ENCODE results near the gene ASB18. TPM values are rescaled to one million over a fixed set of nuclear protein-coding genes. Genes with fewer than 3 reads are reported as not detected.

ASB18 gene
- total RNA-seq, 1 donor from 2014 or later, result not detected

GRCh38 chr2:236211296-236211695 is 52.9 kb downstream of the ASB18 start:
- TF ChIP-seq, protein P1, sequence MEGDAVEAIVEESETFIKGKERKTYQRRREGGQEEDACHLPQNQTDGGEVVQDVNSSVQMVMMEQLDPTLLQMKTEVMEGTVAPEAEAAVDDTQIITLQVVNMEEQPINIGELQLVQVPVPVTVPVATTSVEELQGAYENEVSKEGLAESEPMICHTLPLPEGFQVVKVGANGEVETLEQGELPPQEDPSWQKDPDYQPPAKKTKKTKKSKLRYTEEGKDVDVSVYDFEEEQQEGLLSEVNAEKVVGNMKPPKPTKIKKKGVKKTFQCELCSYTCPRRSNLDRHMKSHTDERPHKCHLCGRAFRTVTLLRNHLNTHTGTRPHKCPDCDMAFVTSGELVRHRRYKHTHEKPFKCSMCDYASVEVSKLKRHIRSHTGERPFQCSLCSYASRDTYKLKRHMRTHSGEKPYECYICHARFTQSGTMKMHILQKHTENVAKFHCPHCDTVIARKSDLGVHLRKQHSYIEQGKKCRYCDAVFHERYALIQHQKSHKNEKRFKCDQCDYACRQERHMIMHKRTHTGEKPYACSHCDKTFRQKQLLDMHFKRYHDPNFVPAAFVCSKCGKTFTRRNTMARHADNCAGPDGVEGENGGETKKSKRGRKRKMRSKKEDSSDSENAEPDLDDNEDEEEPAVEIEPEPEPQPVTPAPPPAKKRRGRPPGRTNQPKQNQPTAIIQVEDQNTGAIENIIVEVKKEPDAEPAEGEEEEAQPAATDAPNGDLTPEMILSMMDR (IDR thresholded peaks at IDR 0.05; ENCODE audit: partially characterized antibody, unreplicated experiment), result no peak
- DNase-seq, result no peak
- H3K9me3 Mint-ChIP-seq (ENCODE audit: unreplicated experiment), result peaks cover 6% of the 10 kb centered on the region
- H3K36me3 Mint-ChIP-seq (ENCODE audit: unreplicated experiment), result peaks cover 6% of the 10 kb centered on the region
- peaks cover 8% of the 10 kb centered on the region for H3K27me3 Mint-ChIP-seq (ENCODE audit: unreplicated experiment)
- H3K4me1 Mint-ChIP-seq (ENCODE audit: low read depth, unreplicated experiment), result peaks cover 3% of the 10 kb centered on the region
- H3K27ac Mint-ChIP-seq (ENCODE audit: unreplicated experiment), result no peak overlapping the region
- H3K4me3 Mint-ChIP-seq (ENCODE audit: unreplicated experiment), result no peak overlapping the region

DNA sequence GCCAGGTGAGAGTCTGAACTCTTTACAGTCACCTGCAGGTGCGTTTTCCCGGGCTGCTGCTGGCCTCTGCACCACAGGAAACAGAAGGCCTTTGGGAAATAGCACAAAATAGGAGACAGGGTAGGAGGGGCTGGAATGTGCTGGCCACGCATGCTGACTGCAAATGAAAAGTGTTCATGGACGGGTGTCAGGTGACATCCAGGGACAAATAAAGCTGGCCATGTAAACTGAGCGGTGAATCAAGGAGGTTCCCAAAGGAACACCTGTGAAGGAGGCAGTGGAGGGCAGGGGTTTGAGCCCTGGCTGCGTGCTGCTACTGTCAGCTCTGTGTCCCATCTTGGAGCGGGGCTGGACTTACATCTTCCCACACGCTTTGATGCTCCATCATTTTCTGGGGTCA is 53.7 kb downstream of the ASB18 start:
- Mint-ChIP-seq H3K27me3 (ENCODE audit: unreplicated experiment) (peaks cover 5% of the 10 kb centered on the region), H3K4me3 (ENCODE audit: unreplicated experiment) (no peak overlapping the region), H3K27ac (ENCODE audit: unreplicated experiment) (no peak overlapping the region), H3K4me1 (ENCODE audit: low read depth, unreplicated experiment) (peaks cover 2% of the 10 kb centered on the region), H3K9me3 (ENCODE audit: unreplicated experiment) (peaks cover 10% of the 10 kb centered on the region), H3K36me3 (ENCODE audit: unreplicated experiment) (peaks cover 9% of the 10 kb centered on the region)
- no peak for DNase-seq
- TF ChIP-seq, protein P1 (IDR thresholded peaks at IDR 0.05; ENCODE audit: partially characterized antibody, unreplicated experiment), result no peak

- no peak for DNase-seq
- Mint-ChIP-seq H3K27ac (ENCODE audit: unreplicated experiment) (no peak overlapping the region), H3K4me1 (ENCODE audit: low read depth, unreplicated experiment) (peaks cover 2% of the 10 kb centered on the region), H3K36me3 (ENCODE audit: unreplicated experiment) (peaks cover 9% of the 10 kb centered on the region), H3K27me3 (ENCODE audit: unreplicated experiment) (peaks cover 4% of the 10 kb centered on the region), H3K9me3 (ENCODE audit: unreplicated experiment) (peaks cover 10% of the 10 kb centered on the region), H3K4me3 (ENCODE audit: unreplicated experiment) (no peak overlapping the region)
- TF ChIP-seq, protein P1 (IDR thresholded peaks at IDR 0.05; ENCODE audit: partially characterized antibody, unreplicated experiment), result no peak
Measured at GRCh38 chr2:236209996-236210395, 54.2 kb downstream of the ASB18 start.

DNA sequence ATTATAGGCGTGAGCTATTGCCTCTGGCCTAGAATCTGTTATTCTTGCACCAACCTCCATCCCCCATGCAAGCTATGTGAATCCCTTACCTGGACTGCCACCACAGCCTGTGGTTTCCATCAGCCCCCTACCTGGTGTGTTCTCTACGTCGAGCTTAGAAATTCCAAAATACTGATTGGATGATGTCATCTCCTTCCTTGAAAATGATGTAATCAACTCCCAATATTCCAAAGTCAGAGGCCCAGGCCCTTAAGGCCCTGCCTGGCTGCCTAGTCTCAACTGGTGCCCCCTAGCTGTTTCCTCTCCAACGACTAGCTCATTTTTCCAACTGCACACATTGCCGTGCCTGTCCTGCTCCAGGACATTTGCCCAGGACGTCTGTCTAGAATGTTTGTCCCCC is 54.7 kb downstream of the ASB18 start:
- peak overlapping the region; percentile 65 for H3K27ac Mint-ChIP-seq (ENCODE audit: unreplicated experiment)
- TF ChIP-seq, protein P1 (IDR thresholded peaks at IDR 0.05; ENCODE audit: partially characterized antibody, unreplicated experiment), result no peak
- H3K4me3 Mint-ChIP-seq (ENCODE audit: unreplicated experiment), result no peak overlapping the region

DNA sequence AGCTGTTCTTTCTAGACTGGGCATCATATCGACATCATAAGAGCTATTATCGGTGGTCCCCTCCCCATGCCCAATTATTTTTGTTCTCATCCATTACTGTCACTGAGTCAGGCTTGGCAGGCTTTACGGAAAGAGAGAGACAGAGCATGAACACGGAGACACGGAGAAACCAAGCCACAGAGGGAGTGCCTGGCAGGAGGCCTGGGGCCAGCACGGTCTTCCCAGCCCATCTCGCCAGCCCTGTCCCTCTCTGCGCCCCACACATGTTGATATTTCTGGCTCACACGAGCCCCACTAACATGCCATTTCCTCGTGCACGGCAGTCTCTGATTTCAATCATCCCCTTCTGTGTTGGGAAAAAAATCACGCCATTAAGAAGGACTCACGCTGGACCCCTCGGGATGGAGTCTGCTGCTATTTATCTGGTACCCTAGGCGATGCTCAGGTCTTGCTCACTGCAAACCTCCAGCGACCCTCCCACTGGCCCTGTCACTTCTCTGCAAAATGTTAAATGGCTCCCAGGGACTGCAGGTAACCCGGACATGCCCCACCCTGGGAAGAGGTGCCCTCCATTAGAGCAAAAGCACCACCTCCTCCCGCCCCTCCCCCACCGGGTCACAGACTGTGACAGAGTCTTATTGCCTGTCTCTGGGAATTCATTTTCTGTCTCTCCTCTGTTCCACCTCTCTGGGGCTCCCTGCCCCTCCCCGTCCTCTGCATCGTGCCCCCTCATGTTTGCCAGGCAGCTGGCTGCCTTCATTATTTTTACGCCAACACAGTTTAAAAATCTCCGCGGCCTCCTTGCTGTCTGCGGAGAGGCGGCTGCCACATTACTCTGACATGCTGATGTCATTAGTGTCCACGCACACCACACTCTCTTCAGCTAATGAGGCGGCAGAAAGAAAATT is 55.9 kb downstream of the ASB18 start:
- DNase-seq, result peak; percentile 44
- Mint-ChIP-seq H3K4me1 (ENCODE audit: low read depth, unreplicated experiment) (peaks cover 2% of the 10 kb centered on the region), H3K27me3 (ENCODE audit: unreplicated experiment) (peaks cover 4% of the 10 kb centered on the region), H3K9me3 (ENCODE audit: unreplicated experiment) (peaks cover 7% of the 10 kb centered on the region), H3K4me3 (ENCODE audit: unreplicated experiment) (no peak overlapping the region), H3K27ac (ENCODE audit: unreplicated experiment) (peak overlapping the region; percentile 60), H3K36me3 (ENCODE audit: unreplicated experiment) (peaks cover 9% of the 10 kb centered on the region)
- TF ChIP-seq, protein P1 (IDR thresholded peaks at IDR 0.05; ENCODE audit: partially characterized antibody, unreplicated experiment), result no peak

More for the DNA sequence above, 54.7 kb downstream of the ASB18 start:
- Mint-ChIP-seq H3K27me3 (ENCODE audit: unreplicated experiment) (peaks cover 4% of the 10 kb centered on the region), H3K36me3 (ENCODE audit: unreplicated experiment) (peaks cover 9% of the 10 kb centered on the region), H3K4me1 (ENCODE audit: low read depth, unreplicated experiment) (peaks cover 2% of the 10 kb centered on the region), H3K9me3 (ENCODE audit: unreplicated experiment) (peaks cover 10% of the 10 kb centered on the region)
- DNase-seq, result no peak

Measured in glutamatergic neuron (in vitro differentiated cells).